ENCODE data around the gene SRSF9. TPM values are rescaled to one million over a fixed set of nuclear protein-coding genes. Genes with fewer than 3 reads are reported as not detected.

Gene SRSF9
- total and polyA plus RNA-seq, 2 of the 13 experiments (the other 11 are each of a cell fraction or from before 2014, with no cell fraction given): 125 to 144 TPM

GRCh38 chr12:120439646-120440247 lies 29.8 kb downstream of the SRSF9 start (continued):
- no peak for TF ChIP-seq ZFYVE20 (CRISPR knock-in tag; IDR thresholded peaks at IDR 0.05; ENCODE audit: borderline replicate concordance, low read depth)
- TF ChIP-seq ZBED4 (CRISPR knock-in tag; IDR thresholded peaks at IDR 0.05; ENCODE audit: borderline replicate concordance): no peak
- TF ChIP-seq ZNF20 (CRISPR knock-in tag; IDR thresholded peaks at IDR 0.05): no peak
- no peak for TF ChIP-seq ZNF687 (CRISPR knock-in tag; IDR thresholded peaks at IDR 0.05)
- TF ChIP-seq HMGXB4 (CRISPR knock-in tag; IDR thresholded peaks at IDR 0.05; ENCODE audit: borderline replicate concordance in 1 of 2, low read depth in 1 of 2): no peak; a peak in 1 of 4 replicates
- TF ChIP-seq ZMAT5 (CRISPR knock-in tag; IDR thresholded peaks at IDR 0.05; ENCODE audit: borderline replicate concordance, low read depth): no peak
- TF ChIP-seq KMT2A (CRISPR knock-in tag; IDR thresholded peaks at IDR 0.05): no peak
- peak; percentile 38; the same call in 1 of the 2 replicates for TF ChIP-seq SMC3 (IDR thresholded peaks at IDR 0.05; ENCODE audit: low read length)
- no peak for TF ChIP-seq HNRNPL (IDR thresholded peaks at IDR 0.05; ENCODE audit: low read depth, low read length)
- no peak for TF ChIP-seq ATF7-NPFF (CRISPR knock-in tag; IDR thresholded peaks at IDR 0.05; ENCODE audit: low read depth)
- no peak for TF ChIP-seq ETV6 (CRISPR knock-in tag; conservative IDR thresholded peaks at IDR 0.05)
- no peak for TF ChIP-seq FOXA1 (IDR thresholded peaks at IDR 0.05)
- TF ChIP-seq FOXA1 (CRISPR knock-in tag; IDR thresholded peaks at IDR 0.05): 0 out of 2 replicates have a peak, but pooled peaks have one; percentile 22
- no peak for TF ChIP-seq MIER2 (CRISPR knock-in tag; IDR thresholded peaks at IDR 0.05)
- TF ChIP-seq AFF4 (CRISPR knock-in tag; IDR thresholded peaks at IDR 0.05): no peak

Data from HepG2 (cell line).